Muscle layer of colon (tissue), 2 donors: ENCODE results near the gene MAPK14.
A peak's percentile ranks its signal among the peaks of the same experiment; 100 is the strongest.

Experiments used
- H3K27ac ChIP-seq: one replicate; pipeline ENCODE4 v1.7.0; 2013; ENCODE audit warnings: low read depth, mild to moderate bottlenecking, low read length, moderate library complexity
- H3K27me3 ChIP-seq, 2 donors: one replicate each; pipeline ENCODE4 v1.7.0; 2013; ENCODE audit warnings: low read length in 2 of 2, mild to moderate bottlenecking in 2 of 2; ENCODE audit not compliant: insufficient read depth in 2 of 2, control insufficient read depth in 1 of 2
- H3K36me3 ChIP-seq: one replicate; pipeline ENCODE4 v1.7.0; 2013; ENCODE audit warnings: mild to moderate bottlenecking, low read length; ENCODE audit not compliant: insufficient read depth
- H3K4me1 ChIP-seq: one replicate; pipeline ENCODE4 v1.7.0; 2013; ENCODE audit warnings: mild to moderate bottlenecking, low read length; ENCODE audit not compliant: insufficient read depth
- H3K4me3 ChIP-seq, 2 donors: one replicate each; pipeline ENCODE4 v1.7.0; 2013; ENCODE audit warnings: low read length in 2 of 2, low read depth in 1 of 2, mild to moderate bottlenecking in 1 of 2, moderate library complexity in 1 of 2
- H3K9ac ChIP-seq: one replicate; pipeline ENCODE4 v1.7.0; 2013; ENCODE audit warnings: low read length
- H3K9me3 ChIP-seq: one replicate; pipeline ENCODE4 v1.7.0; 2013; ENCODE audit warnings: mild to moderate bottlenecking, low read length
- donor health status: abdominal sarcoma.
- donor health status: Adenocarcinoma of cecum.

The MAPK14 gene

GRCh38 chr6:36109092-36109491, 81.5 kb downstream of the MAPK14 start:
- Histone ChIP-seq H3K4me3 (no peak overlapping the region), H3K9me3 (no peaks in the 10 kb centered on the region), H3K27me3 (no peaks in the 10 kb centered on the region), H3K27ac (no peak overlapping the region), H3K9ac (no peak overlapping the region), H3K36me3 (peaks cover 39% of the 10 kb centered on the region), H3K4me1 (peaks cover 30% of the 10 kb centered on the region)

GRCh38 chr6:36110050-36110449, 82.4 kb downstream of the MAPK14 start:
- Histone ChIP-seq H3K27ac (no peak overlapping the region), H3K4me1 (peaks cover 24% of the 10 kb centered on the region), H3K9me3 (no peaks in the 10 kb centered on the region), H3K9ac (no peak overlapping the region), H3K36me3 (peaks cover 39% of the 10 kb centered on the region), H3K27me3 (no peaks in the 10 kb centered on the region), H3K4me3 (no peak overlapping the region)

- H3K4me3 ChIP-seq, result no peak overlapping the region
- H3K9ac ChIP-seq, result no peak overlapping the region
- no peaks in the 10 kb centered on the region for H3K9me3 ChIP-seq
- no peaks in the 10 kb centered on the region for H3K27me3 ChIP-seq
- peak overlapping the region; percentile 46 for H3K27ac ChIP-seq
- peaks cover 39% of the 10 kb centered on the region for H3K36me3 ChIP-seq
- H3K4me1 ChIP-seq, result peaks cover 18% of the 10 kb centered on the region
These were observed 83.3 kb downstream of the MAPK14 start for GRCh38 chr6:36110863-36111262.

- peaks cover 39% of the 10 kb centered on the region for H3K36me3 ChIP-seq
- H3K4me3 ChIP-seq, result no peak overlapping the region
- H3K27ac ChIP-seq, result peak overlapping the region; percentile 12
These were observed 83.9 kb downstream of the MAPK14 start for GRCh38 chr6:36111526-36111925.

GRCh38 chr6:36113049-36113448, 85.4 kb downstream of the MAPK14 start:
- Histone ChIP-seq H3K9ac (no peak overlapping the region), H3K36me3 (peaks cover 35% of the 10 kb centered on the region)

More at GRCh38 chr6:36111526-36111925, 83.9 kb downstream of the MAPK14 start:
- H3K27me3 ChIP-seq, result no peaks in the 10 kb centered on the region
- H3K9me3 ChIP-seq, result no peaks in the 10 kb centered on the region
- peaks cover 18% of the 10 kb centered on the region for H3K4me1 ChIP-seq
- H3K9ac ChIP-seq, result no peak overlapping the region

GRCh38 chr6:36113703-36114102, 86.1 kb downstream of the MAPK14 start:
- Histone ChIP-seq H3K9me3 (no peaks in the 10 kb centered on the region), H3K4me1 (peaks cover 18% of the 10 kb centered on the region), H3K27ac (no peak overlapping the region)

More at GRCh38 chr6:36113049-36113448, 85.4 kb downstream of the MAPK14 start:
- H3K27me3 ChIP-seq, result no peaks in the 10 kb centered on the region
- no peaks in the 10 kb centered on the region for H3K9me3 ChIP-seq
- no peak overlapping the region for H3K27ac ChIP-seq
- peaks cover 18% of the 10 kb centered on the region for H3K4me1 ChIP-seq
- no peak overlapping the region for H3K4me3 ChIP-seq

GRCh38 chr6:36114798-36115408, 87.3 kb downstream of the MAPK14 start:
- H3K27ac ChIP-seq, result no peak overlapping the region
- peaks cover 18% of the 10 kb centered on the region for H3K4me1 ChIP-seq
- peaks cover 21% of the 10 kb centered on the region for H3K36me3 ChIP-seq
- H3K4me3 ChIP-seq, result no peak overlapping the region
- no peak overlapping the region for H3K9ac ChIP-seq
- no peaks in the 10 kb centered on the region for H3K27me3 ChIP-seq
- no peaks in the 10 kb centered on the region for H3K9me3 ChIP-seq

More at GRCh38 chr6:36113703-36114102, 86.1 kb downstream of the MAPK14 start:
- H3K27me3 ChIP-seq, result no peaks in the 10 kb centered on the region
- H3K36me3 ChIP-seq, result peaks cover 28% of the 10 kb centered on the region
- no peak overlapping the region for H3K9ac ChIP-seq
- no peak overlapping the region for H3K4me3 ChIP-seq

- Histone ChIP-seq H3K9me3 (no peaks in the 10 kb centered on the region), H3K4me1 (peaks cover 13% of the 10 kb centered on the region), H3K27ac (no peak overlapping the region), H3K36me3 (peaks cover 16% of the 10 kb centered on the region), H3K27me3 (no peaks in the 10 kb centered on the region), H3K9ac (no peak overlapping the region), H3K4me3 (no peak overlapping the region)
These were observed 87.8 kb downstream of the MAPK14 start for GRCh38 chr6:36115412-36115811.

- Histone ChIP-seq H3K4me3 (no peak overlapping the region), H3K9me3 (no peaks in the 10 kb centered on the region), H3K27me3 (no peaks in the 10 kb centered on the region), H3K36me3 (peaks cover 14% of the 10 kb centered on the region), H3K27ac (no peak overlapping the region), H3K4me1 (peaks cover 5% of the 10 kb centered on the region), H3K9ac (no peak overlapping the region)
These were observed 88.7 kb downstream of the MAPK14 start for GRCh38 chr6:36116066-36116864.

GRCh38 chr6:36116943-36117342, 89.3 kb downstream of the MAPK14 start:
- H3K9ac ChIP-seq, result no peak overlapping the region
- no peak overlapping the region for H3K27ac ChIP-seq
- H3K27me3 ChIP-seq, result no peaks in the 10 kb centered on the region
- H3K9me3 ChIP-seq, result no peaks in the 10 kb centered on the region
- H3K4me3 ChIP-seq, result no peak overlapping the region
- H3K4me1 ChIP-seq, result no peaks in the 10 kb centered on the region
- peaks cover 7% of the 10 kb centered on the region for H3K36me3 ChIP-seq

GRCh38 chr6:36117658-36118549, 90.3 kb downstream of the MAPK14 start:
- Histone ChIP-seq H3K27ac (no peak overlapping the region), H3K4me3 (no peak overlapping the region), H3K4me1 (no peaks in the 10 kb centered on the region), H3K9ac (no peak overlapping the region), H3K36me3 (peaks cover 6% of the 10 kb centered on the region), H3K9me3 (no peaks in the 10 kb centered on the region), H3K27me3 (no peaks in the 10 kb centered on the region)
